HepG2 (cell line): ENCODE results near the gene PXMP4. TPM values are rescaled to one million over a fixed set of nuclear protein-coding genes. Genes with fewer than 3 reads are reported as not detected.

Source experiments
- ATAC-seq: fragments of 200-7000 bp; cut with Tn5 transposase; 3 replicates; pipeline ENCODE4 v1.9.1; 2020; ENCODE audit warnings: mild to moderate bottlenecking, moderate library complexity
- BruUV-seq: library from RNA; stranded (reverse); fragments of 400-500 nt; replicated peaks from 2 replicates; lab custom pipeline; 2021; lab: Mats Ljungman, UMichigan
- CTCF ChIA-PET: fragments of 300-600 bp; formaldehyde crosslinking; extraction: SDS; loops from one replicate; lab custom pipeline; 2021; ENCODE audit warnings: low total read pairs, inconsistent platforms, low intra/inter-chr PET ratio; lab: Yijun Ruan, JAX
- POLR2A ChIA-PET: fragments of 350-600 bp; sonication (Branson Sonifier 250); formaldehyde crosslinking; loops from one replicate; lab custom pipeline; 2020; ENCODE audit warnings: antibody characterized with exemption, inconsistent platforms; lab: Yijun Ruan, JAX
- DNase-seq: peaks from one replicate; pipeline ENCODE4 v3.0.0-alpha.2; 2015; ENCODE audit warnings: low spot score
- FAIRE-seq: peaks from 3 replicates; lab custom pipeline; 2011; peaks lifted over from hg19 to GRCh38; lab: Jason Lieb, UNC
- H2AFZ ChIP-seq: one replicate; pipeline ENCODE4 v1.6.1; 2011; ENCODE audit warnings: low read length, inconsistent platforms
- H3K27ac ChIP-seq: fragments of 300-600 bp; 3 replicates; pipeline ENCODE4 v1.8.0; 2011; ENCODE audit warnings: mixed run types, mild to moderate bottlenecking, mixed read lengths, low read length, inconsistent platforms; ENCODE audit not compliant: insufficient read depth; ENCODE audit errors: extremely low read length
- H3K27me3 ChIP-seq, 2 experiments: fragments of 200-600 bp in 1 of 2; 2 replicates in 1 of 2; 3 replicates in 1 of 2; pipeline versions ENCODE4 v1.6.0 to v1.8.0; 2011; ENCODE audit warnings: low read length in 2 of 2, mild to moderate bottlenecking in 2 of 2, moderate library complexity in 2 of 2, inconsistent platforms in 1 of 2; ENCODE audit not compliant: insufficient read depth in 2 of 2, control insufficient read depth in 1 of 2
- H3K36me3 ChIP-seq, 2 experiments: fragments of 200-600 bp in 1 of 2; replicated peaks in 1 of 2; 2 replicates in 1 of 2; 3 replicates in 1 of 2; pipeline versions ENCODE4 v1.5.1 to v1.8.0; 2011; ENCODE audit warnings: low read length in 2 of 2, inconsistent platforms in 1 of 2; ENCODE audit not compliant: insufficient read depth in 2 of 2, control insufficient read depth in 1 of 2
- H3K4me1 ChIP-seq: 2 replicates; pipeline ENCODE4 v1.5.1; 2012; ENCODE audit warnings: low read length, inconsistent platforms; ENCODE audit not compliant: insufficient read depth
- H3K4me2 ChIP-seq: 2 replicates; pipeline ENCODE4 v1.6.0; 2011; ENCODE audit warnings: low read depth, low read length, inconsistent platforms
- H3K4me3 ChIP-seq, 3 experiments: fragments of 200-600 bp in 1 of 3; sonication (generic), shearing (Covaris generic) in 1 of 3; replicated peaks in 1 of 3; 2 replicates each; pipeline ENCODE4 v1.5.1; 2011 to 2016; ENCODE audit warnings: low read length in 3 of 3, inconsistent platforms in 2 of 3, low read depth in 2 of 3, mild to moderate bottlenecking in 2 of 3, control low read depth in 1 of 3, mixed read lengths in 1 of 3; ENCODE audit not compliant: insufficient read depth in 1 of 3
- H3K79me2 ChIP-seq: one replicate; pipeline ENCODE4 v1.6.1; 2011; ENCODE audit warnings: low read length, inconsistent platforms; ENCODE audit not compliant: insufficient read depth
- H3K9ac ChIP-seq: 2 replicates; pipeline ENCODE4 v1.6.0; 2011; ENCODE audit warnings: mild to moderate bottlenecking, low read depth, low read length, inconsistent platforms; ENCODE audit not compliant: insufficient read depth
- H3K9me3 ChIP-seq: 2 replicates; pipeline ENCODE4 v1.5.1; 2012; ENCODE audit warnings: mild to moderate bottlenecking, low read length
- H4K20me1 ChIP-seq: 2 replicates; pipeline ENCODE4 v1.6.0; 2011; ENCODE audit warnings: inconsistent platforms, mild to moderate bottlenecking, low read length, moderate library complexity; ENCODE audit not compliant: insufficient read depth
- DMAP1 ChIP-seq: IDR thresholded peaks from 2 replicates; pipeline ENCODE4 v1.6.1; 2016
- EEA1 ChIP-seq: sonication (generic); formaldehyde crosslinking; IDR thresholded peaks from 2 replicates; pipeline ENCODE4 v1.5.1; 2020; ENCODE audit warnings: mild to moderate bottlenecking, missing genetic modification reagents, borderline replicate concordance
- FOXC1 ChIP-seq: sonication (generic); formaldehyde crosslinking; IDR thresholded peaks from 2 replicates; pipeline ENCODE4 v1.8.0; 2022; ENCODE audit warnings: mild to moderate bottlenecking, missing genetic modification reagents, borderline replicate concordance
- GMEB1 ChIP-seq: sonication (generic); formaldehyde crosslinking; IDR thresholded peaks from 2 replicates; pipeline ENCODE4 v1.5.1; 2020; ENCODE audit warnings: missing genetic modification reagents, mild to moderate bottlenecking, borderline replicate concordance
- IRF2 ChIP-seq: IDR thresholded peaks from 2 replicates; pipeline ENCODE4 v1.6.1; 2018; ENCODE audit warnings: missing genetic modification reagents, missing compliant biosample characterization
- JUN ChIP-seq: sonication (generic); formaldehyde crosslinking; IDR thresholded peaks from 2 replicates; pipeline ENCODE4 v1.4.0; 2020; ENCODE audit warnings: mild to moderate bottlenecking, missing genetic modification reagents
- RORA ChIP-seq: sonication (generic); formaldehyde crosslinking; IDR thresholded peaks from 2 replicates; pipeline ENCODE4 v1.5.0; 2020; ENCODE audit warnings: mild to moderate bottlenecking, missing genetic modification reagents, moderate library complexity
- SPEN ChIP-seq: sonication (generic); formaldehyde crosslinking; IDR thresholded peaks from 2 replicates; pipeline ENCODE4 v1.5.1; 2020; ENCODE audit warnings: low read depth, mild to moderate bottlenecking, missing genetic modification reagents
- SRSF4 ChIP-seq: fragments of 200-400 bp; formaldehyde crosslinking; IDR thresholded peaks from one replicate; pipeline ENCODE4 v1.6.1; 2018; ENCODE audit warnings: mild to moderate bottlenecking, low read depth, low read length, moderate library complexity; ENCODE audit not compliant: poor library complexity, severe bottlenecking
- TFDP2 ChIP-seq: sonication (generic); formaldehyde crosslinking; IDR thresholded peaks from 2 replicates; pipeline ENCODE4 v1.4.0; 2020; ENCODE audit warnings: missing genetic modification reagents
- THAP11 ChIP-seq: IDR thresholded peaks from 2 replicates; pipeline ENCODE4 v1.6.1; 2016; ENCODE audit warnings: missing biosample characterization, missing genetic modification reagents
- ZBTB20 ChIP-seq: sonication (generic); formaldehyde crosslinking; IDR thresholded peaks from 2 replicates; pipeline ENCODE4 v1.8.1; 2023; ENCODE audit warnings: missing genetic modification reagents, low read depth, mild to moderate bottlenecking, borderline replicate concordance
- ZBTB7A ChIP-seq: sonication (generic); formaldehyde crosslinking; IDR thresholded peaks from 2 replicates; pipeline ENCODE4 v1.8.0; 2022; ENCODE audit warnings: mild to moderate bottlenecking, missing genetic modification reagents
- ZKSCAN8 ChIP-seq: IDR thresholded peaks from 2 replicates; pipeline ENCODE4 v1.6.1; 2016; ENCODE audit warnings: borderline replicate concordance, missing genetic modification reagents, missing compliant biosample characterization
- ZNF280B ChIP-seq: sonication (generic); formaldehyde crosslinking; IDR thresholded peaks from 2 replicates; pipeline ENCODE4 v1.5.0; 2020; ENCODE audit warnings: missing genetic modification reagents, mild to moderate bottlenecking, borderline replicate concordance
- ZNF607 ChIP-seq: sonication (generic); formaldehyde crosslinking; IDR thresholded peaks from 2 replicates; pipeline ENCODE4 v1.5.1; 2020; ENCODE audit warnings: missing genetic modification reagents, mild to moderate bottlenecking, borderline replicate concordance
- ZNF629 ChIP-seq: sonication (generic); formaldehyde crosslinking; conservative IDR thresholded peaks from 2 replicates; pipeline ENCODE4 v1.5.0; 2020; ENCODE audit warnings: missing genetic modification reagents
- ZNF672 ChIP-seq: sonication (generic); formaldehyde crosslinking; IDR thresholded peaks from 2 replicates; pipeline ENCODE4 v1.8.1; 2022; ENCODE audit warnings: missing genetic modification reagents
- WGBS: methylation state at CpG from one replicate; pipeline ENCODE4 v1.1.6; 2017; ENCODE audit warnings: low lambda C conversion rate; 5-methylcytosine and 5-hydroxymethylcytosine counted together
- in situ Hi-C: cut with HindIII; loops from 2 replicates; pipeline ENCODE4 v1.10.0; 2017; ENCODE audit warnings: low pct_unique_long_range_greater_than_20kb; ENCODE audit not compliant: extremely low pct_ligation_motif_present
- intact Hi-C: fragments of 100-400 bp; cut with micrococcal nuclease; formaldehyde crosslinking; loops from one replicate; pipeline ENCODE4 v1.10.0; 2022; ENCODE audit not compliant: unreplicated experiment
- polyA plus RNA-seq, 8 experiments: library from polyadenylated mRNA; depleted of rRNA in 3 of 8; stranded (reverse) in 7 of 8; unstranded in 1 of 8; fragments of >200 nt; fragmentation: Illumina TruSeq in 4 of 8; extraction: Trizol in 4 of 8; gene quantifications; 2 replicates each; pipeline versions ENCODE4 v1.2.1 to v1.2.3, GENCODE V29; 2011 to 2016; ENCODE audit warnings: low read depth in 4 of 8, missing spikeins in 1 of 8, mixed read lengths in 1 of 8; ENCODE audit not compliant: insufficient read depth in 1 of 8
- total RNA-seq, 5 experiments: library from RNA; depleted of rRNA; stranded (reverse); fragments of >200 nt; fragmentation: Illumina TruSeq; extraction: Trizol; gene quantifications; 2 replicates each; pipeline ENCODE4 v1.2.3, GENCODE V29; 2016; ENCODE audit warnings: low read depth in 1 of 5

Gene PXMP4
- total and polyA plus RNA-seq, 2 of the 13 experiments (the other 11 are each of a cell fraction or from before 2014, with no cell fraction given): not detected

GRCh38 chr20:33687993-33688937 is 31.8 kb downstream of the PXMP4 start:
- H4K20me1 ChIP-seq: no peaks in the 10 kb centered on the region
- H3K79me2 ChIP-seq: peaks cover 18% of the 10 kb centered on the region
- POLR2A ChIA-PET: interaction anchor here (0.7 to 1.2 kb wide), 4 partner anchors 14 to 424 kb away, joined by 3 to 4 read pairs (median 3); partner anchors contain the start of gene EIF2S2
- H3K4me2 ChIP-seq: peak overlapping the region; percentile 47
- BruUV-seq: no TSS peak
- no peaks in the 10 kb centered on the region for H3K27me3 ChIP-seq
- DNase-seq (no peak), ATAC-seq (no peak), FAIRE-seq (no peak)
- WGBS: 50% methylated on average over 3 of the region's 3 CpGs
- H3K4me3 ChIP-seq: peak overlapping the region in 1 of 3 experiments; percentile 1; a peak in 1 of 6 replicates
- in situ Hi-C loops (no loop called here), intact Hi-C loops (loop anchor here (2.0 to 5.0 kb wide), 3 partner anchors 15 to 124 kb away; partner anchors contain the start of gene CHMP4B)
- CTCF ChIA-PET: no interaction called here
- H3K9ac ChIP-seq: peak overlapping the region; percentile 12; the same call in 1 of the 2 replicates
- peak overlapping the region; percentile 23 for H2AFZ ChIP-seq
- H3K27ac ChIP-seq: no peak overlapping the region
- H3K4me1 ChIP-seq: peaks cover 75% of the 10 kb centered on the region
- H3K36me3 ChIP-seq: no peaks in the 10 kb centered on the region
- no peaks in the 10 kb centered on the region for H3K9me3 ChIP-seq
- TF ChIP-seq ZBTB20 (no peak), ZNF629 (CRISPR knock-in tag) (peak; percentile 35; the same call in 1 of the 2 replicates), ZBTB7A (CRISPR knock-in tag) (no peak), ZNF672 (CRISPR knock-in tag) (no peak), SPEN (CRISPR knock-in tag) (0 out of 2 replicates have a peak, but pooled peaks have one; percentile 19), IRF2 (0 out of 2 replicates have a peak, but pooled peaks have one; percentile 5), DMAP1 (CRISPR knock-in tag) (no peak), SRSF4 (no peak), JUN (CRISPR knock-in tag) (peak; percentile 17; the same call in 1 of the 2 replicates), ZNF280B (CRISPR knock-in tag) (no peak), TFDP2 (CRISPR knock-in tag) (0 out of 2 replicates have a peak, but pooled peaks have one; percentile 15), ZKSCAN8 (CRISPR knock-in tag) (peak; percentile 98), THAP11 (0 out of 2 replicates have a peak, but pooled peaks have one; percentile 4), RORA (CRISPR knock-in tag) (0 out of 2 replicates have a peak, but pooled peaks have one; percentile 68), ZNF607 (CRISPR knock-in tag) (0 out of 2 replicates have a peak, but pooled peaks have one; percentile 26), EEA1 (CRISPR knock-in tag) (0 out of 2 replicates have a peak, but pooled peaks have one; percentile 49), GMEB1 (CRISPR knock-in tag) (0 out of 2 replicates have a peak, but pooled peaks have one; percentile 1), FOXC1 (no peak)
